ENCODE results near the gene POMGNT1. TPM values are rescaled to one million over a fixed set of nuclear protein-coding genes. Genes with fewer than 3 reads are reported as not detected.

POMGNT1 gene
- total and polyA plus RNA-seq, 2 of the 8 experiments (the other 6 are each of a cell fraction or from before 2014, with no cell fraction given), result 28.0 to 40.3 TPM

DNA sequence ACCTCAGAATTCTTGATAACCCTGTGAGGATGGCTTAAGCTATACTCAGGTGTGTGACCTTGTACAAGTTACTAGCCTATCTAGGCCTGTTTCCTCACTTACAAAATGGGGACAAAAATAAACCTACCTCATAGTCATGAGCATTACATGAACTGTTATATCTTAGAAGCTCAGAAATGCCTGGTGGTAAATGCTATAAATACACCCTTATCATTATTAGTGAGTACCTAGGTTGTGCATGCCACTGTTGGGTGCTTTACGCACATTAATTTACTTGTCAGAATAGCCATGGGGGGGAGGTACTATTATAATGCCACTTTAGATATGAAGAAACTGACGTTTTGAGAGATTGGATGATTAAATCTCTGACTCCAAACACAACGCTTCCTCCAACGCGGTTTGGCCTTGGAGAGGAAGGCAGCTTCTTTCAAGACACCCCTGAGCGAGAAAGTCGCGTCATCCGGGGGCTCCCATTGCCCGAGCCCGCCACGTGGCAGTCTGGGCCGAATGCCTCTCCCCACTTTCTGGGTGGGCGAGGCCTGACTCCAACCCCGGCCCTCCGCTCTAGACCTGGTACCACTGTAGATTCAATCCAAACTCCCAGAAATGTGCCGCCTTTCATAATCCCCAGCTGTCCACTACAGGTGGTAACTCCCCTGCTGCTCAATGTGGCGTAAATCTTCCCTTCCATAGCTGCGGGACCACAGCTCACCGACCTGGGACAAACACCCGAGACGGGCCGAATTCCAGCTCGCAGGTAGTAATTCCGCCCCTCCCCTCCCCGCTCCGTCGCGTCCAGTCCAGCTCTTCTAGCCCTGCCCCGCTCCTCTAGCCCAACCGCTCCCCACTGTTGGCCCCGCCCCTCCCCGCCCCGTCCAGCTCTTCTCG lies 48.6 kb upstream of the POMGNT1 start (continued):
- TF ChIP-seq, protein P1, sequence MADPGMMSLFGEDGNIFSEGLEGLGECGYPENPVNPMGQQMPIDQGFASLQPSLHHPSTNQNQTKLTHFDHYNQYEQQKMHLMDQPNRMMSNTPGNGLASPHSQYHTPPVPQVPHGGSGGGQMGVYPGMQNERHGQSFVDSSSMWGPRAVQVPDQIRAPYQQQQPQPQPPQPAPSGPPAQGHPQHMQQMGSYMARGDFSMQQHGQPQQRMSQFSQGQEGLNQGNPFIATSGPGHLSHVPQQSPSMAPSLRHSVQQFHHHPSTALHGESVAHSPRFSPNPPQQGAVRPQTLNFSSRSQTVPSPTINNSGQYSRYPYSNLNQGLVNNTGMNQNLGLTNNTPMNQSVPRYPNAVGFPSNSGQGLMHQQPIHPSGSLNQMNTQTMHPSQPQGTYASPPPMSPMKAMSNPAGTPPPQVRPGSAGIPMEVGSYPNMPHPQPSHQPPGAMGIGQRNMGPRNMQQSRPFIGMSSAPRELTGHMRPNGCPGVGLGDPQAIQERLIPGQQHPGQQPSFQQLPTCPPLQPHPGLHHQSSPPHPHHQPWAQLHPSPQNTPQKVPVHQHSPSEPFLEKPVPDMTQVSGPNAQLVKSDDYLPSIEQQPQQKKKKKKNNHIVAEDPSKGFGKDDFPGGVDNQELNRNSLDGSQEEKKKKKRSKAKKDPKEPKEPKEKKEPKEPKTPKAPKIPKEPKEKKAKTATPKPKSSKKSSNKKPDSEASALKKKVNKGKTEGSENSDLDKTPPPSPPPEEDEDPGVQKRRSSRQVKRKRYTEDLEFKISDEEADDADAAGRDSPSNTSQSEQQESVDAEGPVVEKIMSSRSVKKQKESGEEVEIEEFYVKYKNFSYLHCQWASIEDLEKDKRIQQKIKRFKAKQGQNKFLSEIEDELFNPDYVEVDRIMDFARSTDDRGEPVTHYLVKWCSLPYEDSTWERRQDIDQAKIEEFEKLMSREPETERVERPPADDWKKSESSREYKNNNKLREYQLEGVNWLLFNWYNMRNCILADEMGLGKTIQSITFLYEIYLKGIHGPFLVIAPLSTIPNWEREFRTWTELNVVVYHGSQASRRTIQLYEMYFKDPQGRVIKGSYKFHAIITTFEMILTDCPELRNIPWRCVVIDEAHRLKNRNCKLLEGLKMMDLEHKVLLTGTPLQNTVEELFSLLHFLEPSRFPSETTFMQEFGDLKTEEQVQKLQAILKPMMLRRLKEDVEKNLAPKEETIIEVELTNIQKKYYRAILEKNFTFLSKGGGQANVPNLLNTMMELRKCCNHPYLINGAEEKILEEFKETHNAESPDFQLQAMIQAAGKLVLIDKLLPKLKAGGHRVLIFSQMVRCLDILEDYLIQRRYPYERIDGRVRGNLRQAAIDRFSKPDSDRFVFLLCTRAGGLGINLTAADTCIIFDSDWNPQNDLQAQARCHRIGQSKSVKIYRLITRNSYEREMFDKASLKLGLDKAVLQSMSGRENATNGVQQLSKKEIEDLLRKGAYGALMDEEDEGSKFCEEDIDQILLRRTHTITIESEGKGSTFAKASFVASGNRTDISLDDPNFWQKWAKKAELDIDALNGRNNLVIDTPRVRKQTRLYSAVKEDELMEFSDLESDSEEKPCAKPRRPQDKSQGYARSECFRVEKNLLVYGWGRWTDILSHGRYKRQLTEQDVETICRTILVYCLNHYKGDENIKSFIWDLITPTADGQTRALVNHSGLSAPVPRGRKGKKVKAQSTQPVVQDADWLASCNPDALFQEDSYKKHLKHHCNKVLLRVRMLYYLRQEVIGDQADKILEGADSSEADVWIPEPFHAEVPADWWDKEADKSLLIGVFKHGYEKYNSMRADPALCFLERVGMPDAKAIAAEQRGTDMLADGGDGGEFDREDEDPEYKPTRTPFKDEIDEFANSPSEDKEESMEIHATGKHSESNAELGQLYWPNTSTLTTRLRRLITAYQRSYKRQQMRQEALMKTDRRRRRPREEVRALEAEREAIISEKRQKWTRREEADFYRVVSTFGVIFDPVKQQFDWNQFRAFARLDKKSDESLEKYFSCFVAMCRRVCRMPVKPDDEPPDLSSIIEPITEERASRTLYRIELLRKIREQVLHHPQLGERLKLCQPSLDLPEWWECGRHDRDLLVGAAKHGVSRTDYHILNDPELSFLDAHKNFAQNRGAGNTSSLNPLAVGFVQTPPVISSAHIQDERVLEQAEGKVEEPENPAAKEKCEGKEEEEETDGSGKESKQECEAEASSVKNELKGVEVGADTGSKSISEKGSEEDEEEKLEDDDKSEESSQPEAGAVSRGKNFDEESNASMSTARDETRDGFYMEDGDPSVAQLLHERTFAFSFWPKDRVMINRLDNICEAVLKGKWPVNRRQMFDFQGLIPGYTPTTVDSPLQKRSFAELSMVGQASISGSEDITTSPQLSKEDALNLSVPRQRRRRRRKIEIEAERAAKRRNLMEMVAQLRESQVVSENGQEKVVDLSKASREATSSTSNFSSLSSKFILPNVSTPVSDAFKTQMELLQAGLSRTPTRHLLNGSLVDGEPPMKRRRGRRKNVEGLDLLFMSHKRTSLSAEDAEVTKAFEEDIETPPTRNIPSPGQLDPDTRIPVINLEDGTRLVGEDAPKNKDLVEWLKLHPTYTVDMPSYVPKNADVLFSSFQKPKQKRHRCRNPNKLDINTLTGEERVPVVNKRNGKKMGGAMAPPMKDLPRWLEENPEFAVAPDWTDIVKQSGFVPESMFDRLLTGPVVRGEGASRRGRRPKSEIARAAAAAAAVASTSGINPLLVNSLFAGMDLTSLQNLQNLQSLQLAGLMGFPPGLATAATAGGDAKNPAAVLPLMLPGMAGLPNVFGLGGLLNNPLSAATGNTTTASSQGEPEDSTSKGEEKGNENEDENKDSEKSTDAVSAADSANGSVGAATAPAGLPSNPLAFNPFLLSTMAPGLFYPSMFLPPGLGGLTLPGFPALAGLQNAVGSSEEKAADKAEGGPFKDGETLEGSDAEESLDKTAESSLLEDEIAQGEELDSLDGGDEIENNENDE (IDR thresholded peaks at IDR 0.05; ENCODE audit: insufficient replicate concordance, low read length), result no peak
- TF ChIP-seq RNF2 (IDR thresholded peaks at IDR 0.05; ENCODE audit: borderline replicate concordance, low read depth, low read length, missing control alignments, poor library complexity, severe bottlenecking), result no peak
- TF ChIP-seq TBP (IDR thresholded peaks at IDR 0.05; ENCODE audit: low read depth, low read length), result no peak
- no peak for TF ChIP-seq KDM1A (IDR thresholded peaks at IDR 0.05; ENCODE audit: borderline replicate concordance, low read length)
- TF ChIP-seq POLR2A (IDR thresholded peaks at IDR 0.05; ENCODE audit: control extremely low read depth in 1 of 2, low read depth in 2 of 2, low read length in 2 of 2), result peak; percentile 64 to 72; a peak in 2 of 3 replicates
- TF ChIP-seq, protein P2, sequence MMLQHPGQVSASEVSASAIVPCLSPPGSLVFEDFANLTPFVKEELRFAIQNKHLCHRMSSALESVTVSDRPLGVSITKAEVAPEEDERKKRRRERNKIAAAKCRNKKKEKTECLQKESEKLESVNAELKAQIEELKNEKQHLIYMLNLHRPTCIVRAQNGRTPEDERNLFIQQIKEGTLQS (IDR thresholded peaks at IDR 0.05; ENCODE audit: insufficient read depth, low read depth, low read length), result no peak
- 0 out of 2 replicates have a peak, but pooled peaks have one; percentile 59 for TF ChIP-seq TCF12 (IDR thresholded peaks at IDR 0.05; ENCODE audit: low read depth, low read length)
- peak; percentile 74 for TF ChIP-seq ASH2L (IDR thresholded peaks at IDR 0.05; ENCODE audit: low read length)
